ENCODE data around the gene STX8.
"Not testable (repeated sequence)": the region's sequence is repeated elsewhere in the genome, so short reads cannot be mapped to it uniquely, and the experiment has no call there.

Gene STX8

GRCh38 chr17:9261081-9262012 lies 314.3 kb downstream of the STX8 start:
- no peak for DNase-seq (ENCODE audit: low spot score)

- DNase-seq (ENCODE audit: low spot score): no peak
Measured at GRCh38 chr17:9259419-9259818, 316.2 kb downstream of the STX8 start.

- DNase-seq (ENCODE audit: low spot score): no peak
Measured at GRCh38 chr17:9258115-9259015, 317.3 kb downstream of the STX8 start.

GRCh38 chr17:9257630-9257965 lies 318.0 kb downstream of the STX8 start:
- DNase-seq (ENCODE audit: low spot score): not testable (repeated sequence)

- DNase-seq (ENCODE audit: low spot score): no peak
Measured at GRCh38 chr17:9256751-9257629, 318.6 kb downstream of the STX8 start.

- DNase-seq (ENCODE audit: low spot score): no peak
Measured at GRCh38 chr17:9256361-9256750, 319.3 kb downstream of the STX8 start.

- DNase-seq (ENCODE audit: low spot score): no peak
Measured at GRCh38 chr17:9255833-9256232, 319.8 kb downstream of the STX8 start.

- no peak for DNase-seq (ENCODE audit: low spot score)
Measured at GRCh38 chr17:9254841-9255240, 320.8 kb downstream of the STX8 start.

GRCh38 chr17:9253308-9253707 lies 322.3 kb downstream of the STX8 start:
- no peak for DNase-seq (ENCODE audit: low spot score)

- DNase-seq (ENCODE audit: low spot score): no peak
Measured at GRCh38 chr17:9251273-9251672, 324.3 kb downstream of the STX8 start.

GRCh38 chr17:9249245-9249953 lies 326.2 kb downstream of the STX8 start:
- DNase-seq (ENCODE audit: low spot score): no peak

- no peak for DNase-seq (ENCODE audit: low spot score)
Measured at GRCh38 chr17:9247401-9247938, 328.1 kb downstream of the STX8 start.

- DNase-seq (ENCODE audit: low spot score): no peak
Measured at GRCh38 chr17:9244066-9245052, 331.3 kb downstream of the STX8 start.

GRCh38 chr17:9242983-9243382 lies 332.6 kb downstream of the STX8 start:
- no peak for DNase-seq (ENCODE audit: low spot score)

GRCh38 chr17:9242497-9242881 lies 333.1 kb downstream of the STX8 start:
- DNase-seq (ENCODE audit: low spot score): no peak

- DNase-seq (ENCODE audit: low spot score): no peak
Measured at GRCh38 chr17:9241774-9242496, 333.7 kb downstream of the STX8 start.

GRCh38 chr17:9241371-9241712 lies 334.3 kb downstream of the STX8 start:
- DNase-seq (ENCODE audit: low spot score): no peak

- DNase-seq (ENCODE audit: low spot score): no peak
Measured at GRCh38 chr17:9240659-9241370, 334.8 kb downstream of the STX8 start.

All from CD4-positive, alpha-beta T cell treated with Interleukin-6 at 100 ng/mL for 8 hours (primary cell).